ENCODE data around the gene ANKZF1.
"Not testable (repeated sequence)": the region's sequence is repeated elsewhere in the genome, so short reads cannot be mapped to it uniquely, and the experiment has no call there.

The ANKZF1 gene

GRCh38 chr2:219229305-219230058 lies at the start of gene ANKZF1, which contains the start of gene ATG9A:
Gene ANKZF1, plus strand, starts transcription at chr2:219229806. Its CDS starts 452 bp downstream, at chr2:219230258.
Gene ATG9A, minus strand, starts transcription at chr2:219229636. Its CDS starts 1,612 bp downstream, at chr2:219228024.
- DNase-seq (ENCODE audit: low read depth, low spot score): peak; percentile 92

GRCh38 chr2:219180961-219181360 lies 48.6 kb upstream of the ANKZF1 start:
- DNase-seq (ENCODE audit: low read depth, low spot score): no peak

GRCh38 chr2:219181531-219181930 lies 48.1 kb upstream of the ANKZF1 start:
- no peak for DNase-seq (ENCODE audit: low read depth, low spot score)

GRCh38 chr2:219182331-219183150 lies 47.1 kb upstream of the ANKZF1 start:
- DNase-seq (ENCODE audit: low read depth, low spot score): no peak

GRCh38 chr2:219183151-219183772 lies 46.3 kb upstream of the ANKZF1 start:
- DNase-seq (ENCODE audit: low read depth, low spot score): no peak

GRCh38 chr2:219184121-219184520 lies 45.5 kb upstream of the ANKZF1 start:
- DNase-seq (ENCODE audit: low read depth, low spot score): no peak

- no peak for DNase-seq (ENCODE audit: low read depth, low spot score)
Measured at GRCh38 chr2:219186754-219187456, 42.7 kb upstream of the ANKZF1 start.

- DNase-seq (ENCODE audit: low read depth, low spot score): no peak
Measured at GRCh38 chr2:219197388-219197787, 32.2 kb upstream of the ANKZF1 start.

- no peak for DNase-seq (ENCODE audit: low read depth, low spot score)
Measured at GRCh38 chr2:219198974-219199373, 30.6 kb upstream of the ANKZF1 start.

GRCh38 chr2:219199470-219200211 lies 30.0 kb upstream of the ANKZF1 start:
- DNase-seq (ENCODE audit: low read depth, low spot score): no peak

GRCh38 chr2:219200502-219201326 lies 28.9 kb upstream of the ANKZF1 start:
- not testable (repeated sequence) for DNase-seq (ENCODE audit: low read depth, low spot score)

GRCh38 chr2:219201331-219201730 lies 28.3 kb upstream of the ANKZF1 start:
- DNase-seq (ENCODE audit: low read depth, low spot score): not testable (repeated sequence)

- no peak for DNase-seq (ENCODE audit: low read depth, low spot score)
Measured at GRCh38 chr2:219204425-219205164, 25.0 kb upstream of the ANKZF1 start.

GRCh38 chr2:219205165-219205538 lies 24.5 kb upstream of the ANKZF1 start:
- DNase-seq (ENCODE audit: low read depth, low spot score): no peak

- no peak for DNase-seq (ENCODE audit: low read depth, low spot score)
Measured at GRCh38 chr2:219205981-219206327, 23.7 kb upstream of the ANKZF1 start.

GRCh38 chr2:219206328-219207133 lies 23.1 kb upstream of the ANKZF1 start, which contains the start of gene ZFAND2B:
Gene ZFAND2B, plus strand, starts transcription at chr2:219206782. Its CDS starts 206 bp downstream, at chr2:219206988.
- DNase-seq (ENCODE audit: low read depth, low spot score): peak; percentile 73

- no peak for DNase-seq (ENCODE audit: low read depth, low spot score)
Measured at GRCh38 chr2:219207134-219207883, 22.3 kb upstream of the ANKZF1 start.

Measured in brain pericyte (primary cell).